ENCODE measurements around the gene BLTP2.
"Not testable (repeated sequence)": the region's sequence is repeated elsewhere in the genome, so short reads cannot be mapped to it uniquely, and the experiment has no call there.

BLTP2 gene

GRCh38 chr17:28659497-28659881, 14.5 kb upstream of the BLTP2 start:
- not testable (repeated sequence) for H4K5ac ChIP-seq (ENCODE audit: low read length); H3K27ac ChIP-seq (ENCODE audit: low read depth, low read length); H4K8ac ChIP-seq (ENCODE audit: low read depth, low read length); H3K18ac ChIP-seq (ENCODE audit: low read length); H3K9ac ChIP-seq (ENCODE audit: low read length); H2BK120ac ChIP-seq (ENCODE audit: low read depth, low read length); H2BK15ac ChIP-seq (replicated peaks; ENCODE audit: low read depth); H3K36me3 ChIP-seq (ENCODE audit: control insufficient read depth, insufficient read depth, low read length); H3K4me3 ChIP-seq (ENCODE audit: low read length); H3K56ac ChIP-seq (ENCODE audit: low read length); H2BK5ac ChIP-seq (ENCODE audit: low read length); H3K4me2 ChIP-seq (ENCODE audit: low read length); H3K27me3 ChIP-seq (ENCODE audit: insufficient read depth, low read length, poor library complexity); H2AK5ac ChIP-seq (ENCODE audit: low read length); H3K4me1 ChIP-seq (ENCODE audit: control insufficient read depth, low read depth, low read length); H3K23ac ChIP-seq (ENCODE audit: low read length); H3K4ac ChIP-seq (ENCODE audit: low read depth, low read length)
- peak; percentile 12 for DNase-seq
- peaks cover 38% of the 10 kb centered on the region for H3K79me2 ChIP-seq (ENCODE audit: control insufficient read depth, insufficient read depth, low read length)
- peaks cover 30% of the 10 kb centered on the region for H3K79me1 ChIP-seq (ENCODE audit: low read length)
- WGBS (ENCODE audit: extremely low coverage, insufficient coverage, low lambda C conversion rate), result no CpG with 5 or more reads among the region's 23 CpGs

GRCh38 chr17:28658766-28659496, 14.0 kb upstream of the BLTP2 start:
- Histone ChIP-seq H3K79me1 (ENCODE audit: low read length) (peaks cover 28% of the 10 kb centered on the region), H3K79me2 (ENCODE audit: control insufficient read depth, insufficient read depth, low read length) (peaks cover 33% of the 10 kb centered on the region)
- H3K9ac ChIP-seq (ENCODE audit: low read length); H2BK5ac ChIP-seq (ENCODE audit: low read length); H3K4me1 ChIP-seq (ENCODE audit: control insufficient read depth, low read depth, low read length); H4K5ac ChIP-seq (ENCODE audit: low read length); H2BK15ac ChIP-seq (replicated peaks; ENCODE audit: low read depth); H3K4me2 ChIP-seq (ENCODE audit: low read length); H3K18ac ChIP-seq (ENCODE audit: low read length); H3K4me3 ChIP-seq (ENCODE audit: low read length); H3K56ac ChIP-seq (ENCODE audit: low read length); H3K27me3 ChIP-seq (ENCODE audit: insufficient read depth, low read length, poor library complexity); H3K4ac ChIP-seq (ENCODE audit: low read depth, low read length); H3K27ac ChIP-seq (ENCODE audit: low read depth, low read length); H2AK5ac ChIP-seq (ENCODE audit: low read length); H4K8ac ChIP-seq (ENCODE audit: low read depth, low read length); H3K23ac ChIP-seq (ENCODE audit: low read length); H3K36me3 ChIP-seq (ENCODE audit: control insufficient read depth, insufficient read depth, low read length); H2BK120ac ChIP-seq (ENCODE audit: low read depth, low read length): not testable (repeated sequence)
- peak; percentile 54 for DNase-seq
- no CpG with 5 or more reads among the region's 46 CpGs for WGBS (ENCODE audit: extremely low coverage, insufficient coverage, low lambda C conversion rate)

- H3K18ac ChIP-seq (ENCODE audit: low read length); H4K8ac ChIP-seq (ENCODE audit: low read depth, low read length); H3K56ac ChIP-seq (ENCODE audit: low read length); H3K9ac ChIP-seq (ENCODE audit: low read length); H2AK5ac ChIP-seq (ENCODE audit: low read length); H4K5ac ChIP-seq (ENCODE audit: low read length); H3K27ac ChIP-seq (ENCODE audit: low read depth, low read length); DNase-seq; H3K36me3 ChIP-seq (ENCODE audit: control insufficient read depth, insufficient read depth, low read length); H3K4me1 ChIP-seq (ENCODE audit: control insufficient read depth, low read depth, low read length); H3K4me3 ChIP-seq (ENCODE audit: low read length); H2BK120ac ChIP-seq (ENCODE audit: low read depth, low read length); H3K23ac ChIP-seq (ENCODE audit: low read length); H3K4me2 ChIP-seq (ENCODE audit: low read length); H3K4ac ChIP-seq (ENCODE audit: low read depth, low read length); H3K27me3 ChIP-seq (ENCODE audit: insufficient read depth, low read length, poor library complexity); H2BK5ac ChIP-seq (ENCODE audit: low read length); H2BK15ac ChIP-seq (replicated peaks; ENCODE audit: low read depth): not testable (repeated sequence)
- no CpG with 5 or more reads among the region's 8 CpGs for WGBS (ENCODE audit: extremely low coverage, insufficient coverage, low lambda C conversion rate)
- Histone ChIP-seq H3K79me1 (ENCODE audit: low read length) (peaks cover 26% of the 10 kb centered on the region), H3K79me2 (ENCODE audit: control insufficient read depth, insufficient read depth, low read length) (peaks cover 28% of the 10 kb centered on the region)
These were observed 13.4 kb upstream of the BLTP2 start for GRCh38 chr17:28658342-28658741.

GRCh38 chr17:28657756-28658155, 12.8 kb upstream of the BLTP2 start:
- Histone ChIP-seq H3K27ac (ENCODE audit: low read depth, low read length) (no peak overlapping the region), H2AK5ac (ENCODE audit: low read length) (no peak overlapping the region), H3K4me1 (ENCODE audit: control insufficient read depth, low read depth, low read length) (peaks cover 2% of the 10 kb centered on the region), H3K56ac (ENCODE audit: low read length) (no peak overlapping the region), H3K18ac (ENCODE audit: low read length) (no peak overlapping the region), H2BK120ac (ENCODE audit: low read depth, low read length) (no peak overlapping the region), H4K5ac (ENCODE audit: low read length) (no peak overlapping the region), H3K9ac (ENCODE audit: low read length) (no peak overlapping the region), H3K4ac (ENCODE audit: low read depth, low read length) (no peak overlapping the region), H3K4me2 (ENCODE audit: low read length) (no peak overlapping the region), H2BK5ac (ENCODE audit: low read length) (no peak overlapping the region), H3K79me1 (ENCODE audit: low read length) (peaks cover 26% of the 10 kb centered on the region), H3K36me3 (ENCODE audit: control insufficient read depth, insufficient read depth, low read length) (peaks cover 5% of the 10 kb centered on the region), H3K23ac (ENCODE audit: low read length) (no peak overlapping the region), H3K79me2 (ENCODE audit: control insufficient read depth, insufficient read depth, low read length) (peaks cover 22% of the 10 kb centered on the region), H2BK15ac (replicated peaks; ENCODE audit: low read depth) (no peak overlapping the region), H4K8ac (ENCODE audit: low read depth, low read length) (no peak overlapping the region), H3K4me3 (ENCODE audit: low read length) (no peak overlapping the region), H3K27me3 (ENCODE audit: insufficient read depth, low read length, poor library complexity) (no peaks in the 10 kb centered on the region)
- no CpG with 5 or more reads among the region's 5 CpGs for WGBS (ENCODE audit: extremely low coverage, insufficient coverage, low lambda C conversion rate)
- DNase-seq, result no peak

GRCh38 chr17:28655160-28655559, 10.2 kb upstream of the BLTP2 start:
- H3K4me2 ChIP-seq (ENCODE audit: low read length), result no peak overlapping the region
- H2BK5ac ChIP-seq (ENCODE audit: low read length), result no peak overlapping the region
- H3K23ac ChIP-seq (ENCODE audit: low read length), result no peak overlapping the region
- no peak overlapping the region for H3K4ac ChIP-seq (ENCODE audit: low read depth, low read length)
- H3K27ac ChIP-seq (ENCODE audit: low read depth, low read length), result no peak overlapping the region
- no peak overlapping the region for H2AK5ac ChIP-seq (ENCODE audit: low read length)
- H3K79me1 ChIP-seq (ENCODE audit: low read length), result peaks cover 11% of the 10 kb centered on the region
- no CpG with 5 or more reads among the region's 5 CpGs for WGBS (ENCODE audit: extremely low coverage, insufficient coverage, low lambda C conversion rate)
- H3K4me1 ChIP-seq (ENCODE audit: control insufficient read depth, low read depth, low read length), result no peaks in the 10 kb centered on the region
- no peak overlapping the region for H4K5ac ChIP-seq (ENCODE audit: low read length)
- H4K8ac ChIP-seq (ENCODE audit: low read depth, low read length), result no peak overlapping the region
- H3K27me3 ChIP-seq (ENCODE audit: insufficient read depth, low read length, poor library complexity), result no peaks in the 10 kb centered on the region
- H3K18ac ChIP-seq (ENCODE audit: low read length), result no peak overlapping the region
- H3K79me2 ChIP-seq (ENCODE audit: control insufficient read depth, insufficient read depth, low read length), result peaks cover 4% of the 10 kb centered on the region
- no peak overlapping the region for H2BK15ac ChIP-seq (replicated peaks; ENCODE audit: low read depth)
- H3K4me3 ChIP-seq (ENCODE audit: low read length), result no peak overlapping the region
- H3K36me3 ChIP-seq (ENCODE audit: control insufficient read depth, insufficient read depth, low read length), result peaks cover 5% of the 10 kb centered on the region
- H3K9ac ChIP-seq (ENCODE audit: low read length), result no peak overlapping the region
- H2BK120ac ChIP-seq (ENCODE audit: low read depth, low read length), result no peak overlapping the region
- DNase-seq, result no peak
- H3K56ac ChIP-seq (ENCODE audit: low read length), result no peak overlapping the region

GRCh38 chr17:28648698-28649097, 3.7 kb upstream of the BLTP2 start:
- H2AK5ac ChIP-seq (ENCODE audit: low read length), result no peak overlapping the region
- H3K9ac ChIP-seq (ENCODE audit: low read length), result no peak overlapping the region
- H4K8ac ChIP-seq (ENCODE audit: low read depth, low read length), result no peak overlapping the region
- H3K79me1 ChIP-seq (ENCODE audit: low read length), result peaks cover 2% of the 10 kb centered on the region
- H2BK15ac ChIP-seq (replicated peaks; ENCODE audit: low read depth), result no peak overlapping the region
- H3K56ac ChIP-seq (ENCODE audit: low read length), result no peak overlapping the region
- H3K27me3 ChIP-seq (ENCODE audit: insufficient read depth, low read length, poor library complexity), result no peaks in the 10 kb centered on the region
- peaks cover 6% of the 10 kb centered on the region for H3K36me3 ChIP-seq (ENCODE audit: control insufficient read depth, insufficient read depth, low read length)
- no peak for DNase-seq
- no peak overlapping the region for H3K4ac ChIP-seq (ENCODE audit: low read depth, low read length)
- H3K18ac ChIP-seq (ENCODE audit: low read length), result no peak overlapping the region
- H3K4me3 ChIP-seq (ENCODE audit: low read length), result no peak overlapping the region
- H3K23ac ChIP-seq (ENCODE audit: low read length), result no peak overlapping the region
- H3K4me2 ChIP-seq (ENCODE audit: low read length), result no peak overlapping the region
- H3K4me1 ChIP-seq (ENCODE audit: control insufficient read depth, low read depth, low read length), result peaks cover under 1% of the 10 kb centered on the region
- H2BK5ac ChIP-seq (ENCODE audit: low read length), result no peak overlapping the region
- no peak overlapping the region for H3K27ac ChIP-seq (ENCODE audit: low read depth, low read length)
- no peak overlapping the region for H2BK120ac ChIP-seq (ENCODE audit: low read depth, low read length)
- WGBS (ENCODE audit: extremely low coverage, insufficient coverage, low lambda C conversion rate), result no CpG with 5 or more reads among the region's 2 CpGs
- peaks cover 8% of the 10 kb centered on the region for H3K79me2 ChIP-seq (ENCODE audit: control insufficient read depth, insufficient read depth, low read length)
- H4K5ac ChIP-seq (ENCODE audit: low read length), result no peak overlapping the region
